ENCODE data around the gene KRTAP5-6. TPM values are rescaled to one million over a fixed set of nuclear protein-coding genes. Genes with fewer than 3 reads are reported as not detected.

Gene KRTAP5-6
- total RNA-seq, 1 donor from 2014 or later: not detected

DNA sequence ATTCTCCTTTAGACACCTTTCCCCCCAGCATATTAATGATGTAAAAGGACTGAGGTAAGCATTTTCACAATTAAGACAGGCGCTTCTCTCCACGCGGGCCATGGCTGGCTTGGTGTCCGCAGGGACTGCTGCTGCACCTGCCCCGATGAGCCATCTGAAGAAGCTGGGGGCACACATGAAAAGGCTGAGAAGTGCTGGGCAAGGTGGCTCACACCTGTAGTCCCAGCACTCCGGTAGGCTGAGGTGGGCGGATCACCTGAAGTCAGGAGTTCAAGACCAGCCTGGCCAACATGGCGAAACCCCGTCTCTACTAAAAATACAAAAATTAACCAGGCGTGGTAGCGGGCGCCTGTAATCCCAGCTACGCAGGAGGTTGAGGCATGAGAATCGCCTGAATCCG is 21.3 kb downstream of the KRTAP5-6 start:
- Mint-ChIP-seq H3K27ac (ENCODE audit: unreplicated experiment) (no peak overlapping the region), H3K27me3 (ENCODE audit: unreplicated experiment) (peaks cover 51% of the 10 kb centered on the region), H3K4me3 (ENCODE audit: unreplicated experiment) (no peak overlapping the region), H3K9me3 (ENCODE audit: unreplicated experiment) (no peaks in the 10 kb centered on the region), H3K36me3 (ENCODE audit: unreplicated experiment) (no peaks in the 10 kb centered on the region), H3K4me1 (ENCODE audit: unreplicated experiment) (no peaks in the 10 kb centered on the region)
- TF ChIP-seq, protein P1, sequence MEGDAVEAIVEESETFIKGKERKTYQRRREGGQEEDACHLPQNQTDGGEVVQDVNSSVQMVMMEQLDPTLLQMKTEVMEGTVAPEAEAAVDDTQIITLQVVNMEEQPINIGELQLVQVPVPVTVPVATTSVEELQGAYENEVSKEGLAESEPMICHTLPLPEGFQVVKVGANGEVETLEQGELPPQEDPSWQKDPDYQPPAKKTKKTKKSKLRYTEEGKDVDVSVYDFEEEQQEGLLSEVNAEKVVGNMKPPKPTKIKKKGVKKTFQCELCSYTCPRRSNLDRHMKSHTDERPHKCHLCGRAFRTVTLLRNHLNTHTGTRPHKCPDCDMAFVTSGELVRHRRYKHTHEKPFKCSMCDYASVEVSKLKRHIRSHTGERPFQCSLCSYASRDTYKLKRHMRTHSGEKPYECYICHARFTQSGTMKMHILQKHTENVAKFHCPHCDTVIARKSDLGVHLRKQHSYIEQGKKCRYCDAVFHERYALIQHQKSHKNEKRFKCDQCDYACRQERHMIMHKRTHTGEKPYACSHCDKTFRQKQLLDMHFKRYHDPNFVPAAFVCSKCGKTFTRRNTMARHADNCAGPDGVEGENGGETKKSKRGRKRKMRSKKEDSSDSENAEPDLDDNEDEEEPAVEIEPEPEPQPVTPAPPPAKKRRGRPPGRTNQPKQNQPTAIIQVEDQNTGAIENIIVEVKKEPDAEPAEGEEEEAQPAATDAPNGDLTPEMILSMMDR (IDR thresholded peaks at IDR 0.05): no peak
- DNase-seq (ENCODE audit: extremely low spot score, unreplicated experiment): no peak

DNA sequence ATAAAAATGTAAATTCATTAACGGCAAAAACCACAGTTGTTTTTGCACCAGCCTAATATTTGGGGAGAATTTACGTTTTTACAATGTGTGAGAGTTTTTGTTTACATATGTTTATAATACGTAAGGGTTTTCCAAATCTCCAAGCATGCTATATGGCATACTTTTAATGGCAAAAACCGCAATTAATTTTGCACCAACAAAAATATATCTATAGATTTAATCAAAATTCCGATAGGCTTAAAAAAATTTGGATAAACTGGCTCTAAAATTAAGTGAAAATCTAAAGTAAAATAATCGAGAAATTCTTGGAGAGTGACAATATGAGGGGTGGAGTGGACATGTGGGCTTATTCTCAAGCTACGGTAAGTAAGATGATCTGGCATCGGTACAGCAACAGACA is 22.8 kb downstream of the KRTAP5-6 start:
- no peak overlapping the region for H3K4me3 Mint-ChIP-seq (ENCODE audit: unreplicated experiment)
- TF ChIP-seq, protein P1 (IDR thresholded peaks at IDR 0.05): no peak

DNA sequence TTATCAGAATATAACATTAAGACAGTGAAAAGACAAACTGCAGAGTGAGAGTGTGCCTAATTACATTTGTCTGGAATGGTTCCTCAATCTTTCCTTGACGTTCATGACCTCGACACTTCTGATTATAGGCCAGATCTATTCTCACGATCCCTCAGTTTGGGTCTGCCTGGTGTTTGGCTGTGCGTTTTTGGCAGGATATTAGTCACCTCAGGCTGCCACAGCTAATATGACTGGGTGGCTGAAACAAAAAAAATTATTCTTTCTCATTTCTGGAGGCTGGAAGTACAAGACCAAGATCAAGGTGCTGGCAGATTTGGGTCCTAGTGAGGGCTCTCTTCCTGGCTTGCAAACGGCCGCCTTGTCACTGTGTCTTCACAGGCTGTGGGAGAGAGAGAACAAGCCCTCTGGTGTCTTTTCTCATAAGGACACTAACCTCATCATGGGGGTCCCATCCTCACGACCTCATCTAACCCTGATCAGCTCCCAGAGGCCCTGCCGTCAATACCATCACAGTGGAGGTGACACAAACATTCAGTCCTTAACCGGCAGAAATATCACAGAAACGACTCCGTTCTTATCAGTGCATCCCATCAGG is 30.2 kb downstream of the KRTAP5-6 start:
- DNase-seq (ENCODE audit: extremely low spot score, unreplicated experiment): no peak
- H3K27ac Mint-ChIP-seq (ENCODE audit: unreplicated experiment): no peak overlapping the region
- no peaks in the 10 kb centered on the region for H3K4me1 Mint-ChIP-seq (ENCODE audit: unreplicated experiment)
- TF ChIP-seq, protein P1 (IDR thresholded peaks at IDR 0.05): no peak
- no peak overlapping the region for H3K4me3 Mint-ChIP-seq (ENCODE audit: unreplicated experiment)
- H3K36me3 Mint-ChIP-seq (ENCODE audit: unreplicated experiment): no peaks in the 10 kb centered on the region
- peaks cover 66% of the 10 kb centered on the region for H3K27me3 Mint-ChIP-seq (ENCODE audit: unreplicated experiment)
- H3K9me3 Mint-ChIP-seq (ENCODE audit: unreplicated experiment): no peaks in the 10 kb centered on the region

More for the DNA sequence above, 22.8 kb downstream of the KRTAP5-6 start:
- Mint-ChIP-seq H3K27me3 (ENCODE audit: unreplicated experiment) (peaks cover 53% of the 10 kb centered on the region), H3K27ac (ENCODE audit: unreplicated experiment) (no peak overlapping the region), H3K4me1 (ENCODE audit: unreplicated experiment) (no peaks in the 10 kb centered on the region), H3K9me3 (ENCODE audit: unreplicated experiment) (no peaks in the 10 kb centered on the region), H3K36me3 (ENCODE audit: unreplicated experiment) (no peaks in the 10 kb centered on the region)
- no peak for DNase-seq (ENCODE audit: extremely low spot score, unreplicated experiment)

DNA sequence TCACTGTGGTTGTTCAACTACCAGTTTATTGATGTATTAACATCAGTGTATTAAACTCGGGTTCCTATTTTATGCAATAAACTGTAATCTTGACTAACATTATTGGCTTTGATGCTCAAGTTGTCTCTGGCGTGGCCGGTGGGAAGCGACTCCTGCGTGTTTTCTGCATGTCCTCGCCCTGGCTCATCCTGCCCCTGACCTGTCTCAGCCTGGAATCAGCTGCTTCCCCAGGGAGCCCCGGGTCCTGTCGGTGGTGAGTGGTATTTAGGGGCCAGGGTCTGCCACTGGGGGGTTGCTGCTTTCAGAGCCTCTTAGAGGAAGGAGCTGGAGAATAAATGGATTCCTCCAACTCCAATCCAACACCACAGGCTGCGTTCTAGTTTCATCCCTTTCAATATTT is 30.9 kb downstream of the KRTAP5-6 start:
- Mint-ChIP-seq H3K36me3 (ENCODE audit: unreplicated experiment) (no peaks in the 10 kb centered on the region), H3K27me3 (ENCODE audit: unreplicated experiment) (peaks cover 63% of the 10 kb centered on the region), H3K4me3 (ENCODE audit: unreplicated experiment) (no peak overlapping the region), H3K9me3 (ENCODE audit: unreplicated experiment) (no peaks in the 10 kb centered on the region), H3K4me1 (ENCODE audit: unreplicated experiment) (no peaks in the 10 kb centered on the region), H3K27ac (ENCODE audit: unreplicated experiment) (no peak overlapping the region)
- DNase-seq (ENCODE audit: extremely low spot score, unreplicated experiment): no peak
- TF ChIP-seq, protein P1 (IDR thresholded peaks at IDR 0.05): no peak

DNA sequence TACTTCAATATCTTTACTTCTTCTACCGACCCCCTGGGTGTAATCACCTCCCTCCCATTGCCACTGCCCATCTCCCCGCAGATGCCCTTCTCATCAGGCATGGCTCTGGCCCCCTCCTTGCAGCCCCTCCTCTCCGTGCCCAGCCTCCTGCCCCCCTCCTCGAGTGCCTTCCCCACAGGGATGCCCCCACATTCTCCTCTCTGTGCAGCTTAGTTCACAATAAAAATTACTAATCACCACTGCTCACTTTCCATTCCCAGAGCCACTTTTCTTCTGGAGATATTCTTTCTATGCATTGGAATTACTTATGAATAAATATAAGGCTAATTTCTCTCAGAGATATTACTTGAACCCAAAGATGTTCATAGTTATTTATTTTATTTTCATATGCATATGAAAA is 31.3 kb downstream of the KRTAP5-6 start:
- TF ChIP-seq, protein P1 (IDR thresholded peaks at IDR 0.05): no peak
- H3K27me3 Mint-ChIP-seq (ENCODE audit: unreplicated experiment): peaks cover 62% of the 10 kb centered on the region

More for the DNA sequence above, 31.3 kb downstream of the KRTAP5-6 start:
- DNase-seq (ENCODE audit: extremely low spot score, unreplicated experiment): no peak
- H3K4me1 Mint-ChIP-seq (ENCODE audit: unreplicated experiment): no peaks in the 10 kb centered on the region
- H3K4me3 Mint-ChIP-seq (ENCODE audit: unreplicated experiment): no peak overlapping the region
- H3K9me3 Mint-ChIP-seq (ENCODE audit: unreplicated experiment): no peaks in the 10 kb centered on the region
- no peak overlapping the region for H3K27ac Mint-ChIP-seq (ENCODE audit: unreplicated experiment)
- no peaks in the 10 kb centered on the region for H3K36me3 Mint-ChIP-seq (ENCODE audit: unreplicated experiment)

All from osteocyte (in vitro differentiated cells).